Gastrocnemius medialis (tissue), 4 donors: ENCODE measurements around the gene AFAP1. TPM values are rescaled to one million over a fixed set of nuclear protein-coding genes. Genes with fewer than 3 reads are reported as not detected.
A peak's percentile ranks its signal among the peaks of the same experiment; 100 is the strongest.

Source experiments
- ATAC-seq, 2 donors: fragments of 150-250 bp; one replicate each; pipeline ENCODE4 v1.9.1; 2016
- DNase-seq, 2 donors: peaks; one replicate each; pipeline ENCODE4 v3.0.0-alpha.2; 2019
- H3K27ac ChIP-seq, 4 donors: fragments of 200-600 bp; sonication (generic); 1 replicate in 1 of 4; 2 replicates in 3 of 4; pipeline ENCODE4 v1.5.1; 2016 to 2018; ENCODE audit warnings: mild to moderate bottlenecking in 2 of 4, moderate library complexity in 1 of 4
- H3K27me3 ChIP-seq, 3 donors: fragments of 200-600 bp; sonication (generic) in 2 of 3; 1 replicate in 1 of 3; 2 replicates in 2 of 3; pipeline versions ENCODE4 v1.5.1 to v1.6.0; 2016 to 2019; ENCODE audit warnings: mild to moderate bottlenecking in 1 of 3, moderate library complexity in 1 of 3
- H3K36me3 ChIP-seq, 2 donors: fragments of 200-600 bp; sonication (generic) in 1 of 2; one replicate each; pipeline ENCODE4 v1.5.1; 2017 to 2018
- H3K4me1 ChIP-seq, 2 donors: fragments of 200-600 bp; sonication (generic) in 1 of 2; one replicate each; pipeline ENCODE4 v1.5.1; 2016 to 2017; ENCODE audit warnings: mild to moderate bottlenecking in 2 of 2
- H3K4me3 ChIP-seq, 4 donors: fragments of 200-600 bp; sonication (generic) in 3 of 4; 1 replicate in 1 of 4; 2 replicates in 3 of 4; pipeline ENCODE4 v1.5.1; 2016 to 2019; ENCODE audit warnings: mild to moderate bottlenecking in 2 of 4
- H3K9me3 ChIP-seq, 3 donors: fragments of 200-600 bp; sonication (generic) in 2 of 3; 1 replicate in 1 of 3; 2 replicates in 2 of 3; pipeline ENCODE4 v1.5.1; 2016 to 2019
- CTCF ChIP-seq, 5 experiments: fragments of 450-650 bp in 3 of 5; fragments of 200-600 bp in 2 of 5; sonication (generic) in 2 of 5; IDR thresholded peaks in 4 of 5; conservative IDR thresholded peaks in 1 of 5; 1 replicate in 4 of 5; 2 replicates in 1 of 5; pipeline ENCODE4 v1.5.1; 2016 to 2019; ENCODE audit warnings: antibody characterized with exemption in 5 of 5, mild to moderate bottlenecking in 3 of 5, moderate library complexity in 3 of 5
- POLR2A ChIP-seq, 2 donors: fragments of 450-650 bp; IDR thresholded peaks; one replicate each; pipeline ENCODE4 v1.6.1; 2017; ENCODE audit warnings: antibody characterized with exemption in 2 of 2, mild to moderate bottlenecking in 2 of 2, moderate library complexity in 2 of 2
- in situ Hi-C, 4 donors: fragments of 200-750 bp; cut with MboI; loops; one replicate each; pipeline versions ENCODE4 v1.15.0 to v1.8.0; 2017; ENCODE audit warnings: low sequenced_read_pairs in 4 of 4
- intact Hi-C: fragments of 100-400 bp; cut with DNase I; formaldehyde crosslinking; loops from one replicate; pipeline ENCODE4 v1.15.1; 2023; ENCODE audit warnings: low total_unique reads
- total RNA-seq, 4 donors: library from RNA; depleted of rRNA; stranded (reverse); fragments of >200 nt; gene quantifications; one replicate each; pipeline versions ENCODE4 v1.1.0 to v1.2.3, GENCODE V29; 2016

AFAP1 gene
- total RNA-seq, 4 donors from 2014 or later, result 1.5 to 8.6 (median 3.5) TPM

GRCh38 chr4:7839856-7840255 lies 99.8 kb downstream of the AFAP1 start:
- no peaks in the 10 kb centered on the region for H3K27me3 ChIP-seq
- H3K9me3 ChIP-seq, result no peaks in the 10 kb centered on the region
- in situ Hi-C loops (no loop called here), intact Hi-C loops (no loop called here)
- DNase-seq, result no peak
- no peak overlapping the region for H3K27ac ChIP-seq
- TF ChIP-seq CTCF (IDR thresholded peaks at IDR 0.05 in 4 of 5, conservative IDR thresholded peaks at IDR 0.05 in 1 of 5), result no peak
- no peak for TF ChIP-seq POLR2A (IDR thresholded peaks at IDR 0.05)
- no peak for ATAC-seq
- H3K4me1 ChIP-seq, result peaks cover 0 to 6% of the 10 kb centered on the region in 2 donors
- no peak overlapping the region for H3K4me3 ChIP-seq
- no peaks in the 10 kb centered on the region for H3K36me3 ChIP-seq

GRCh38 chr4:7838136-7838782 lies 101.4 kb downstream of the AFAP1 start:
- no peak overlapping the region for H3K27ac ChIP-seq
- ATAC-seq, result no peak

GRCh38 chr4:7837597-7838135 lies 102.0 kb downstream of the AFAP1 start:
- in situ Hi-C loops (no loop called here), intact Hi-C loops (no loop called here)
- TF ChIP-seq POLR2A (IDR thresholded peaks at IDR 0.05) (no peak), CTCF (IDR thresholded peaks at IDR 0.05 in 4 of 5, conservative IDR thresholded peaks at IDR 0.05 in 1 of 5) (no peak)
- ATAC-seq (no peak), DNase-seq (no peak)
- no peaks in the 10 kb centered on the region for H3K9me3 ChIP-seq
- no peaks in the 10 kb centered on the region for H3K36me3 ChIP-seq
- no peak overlapping the region for H3K27ac ChIP-seq
- peaks cover 0 to 2% of the 10 kb centered on the region in 2 donors for H3K4me1 ChIP-seq
- H3K27me3 ChIP-seq, result no peaks in the 10 kb centered on the region
- no peak overlapping the region for H3K4me3 ChIP-seq

More at GRCh38 chr4:7838136-7838782, 101.4 kb downstream of the AFAP1 start:
- Histone ChIP-seq H3K4me3 (no peak overlapping the region), H3K4me1 (no peaks in the 10 kb centered on the region), H3K27me3 (no peaks in the 10 kb centered on the region), H3K36me3 (no peaks in the 10 kb centered on the region), H3K9me3 (no peaks in the 10 kb centered on the region)
- no peak for DNase-seq
- intact Hi-C loops (no loop called here), in situ Hi-C loops (no loop called here)
- TF ChIP-seq CTCF (IDR thresholded peaks at IDR 0.05 in 4 of 5, conservative IDR thresholded peaks at IDR 0.05 in 1 of 5) (no peak), POLR2A (IDR thresholded peaks at IDR 0.05) (no peak)

- Histone ChIP-seq H3K4me3 (peak overlapping the region in 3 of 4 donors; percentile 16 to 40 (median 29)), H3K36me3 (no peaks in the 10 kb centered on the region), H3K4me1 (peaks cover 38 to 52% of the 10 kb centered on the region in 2 donors), H3K9me3 (no peaks in the 10 kb centered on the region), H3K27ac (peak overlapping the region; percentile 82 to 92 (median 85)), H3K27me3 (no peaks in the 10 kb centered on the region)
- TF ChIP-seq POLR2A (IDR thresholded peaks at IDR 0.05) (no peak), CTCF (IDR thresholded peaks at IDR 0.05 in 4 of 5, conservative IDR thresholded peaks at IDR 0.05 in 1 of 5) (no peak)
- intact Hi-C loops (loop anchor here (1.0 to 2.0 kb wide), 2 partner anchors 25 to 39 kb away; no protein-coding TSS in a partner anchor), in situ Hi-C loops (no loop called here)
- no peak for DNase-seq
- peak; percentile 8 to 14 for ATAC-seq
Observed at GRCh38 chr4:7831858-7832730, 107.6 kb downstream of the AFAP1 start.
